ENCODE data around the gene TBX6. TPM values are rescaled to one million over a fixed set of nuclear protein-coding genes. Genes with fewer than 3 reads are reported as not detected.
A peak's percentile ranks its signal among the peaks of the same experiment; 100 is the strongest.

The TBX6 gene
- total RNA-seq, 2 donors from 2014 or later, result 3.0 to 6.3 TPM

- Histone ChIP-seq H3K4me3 (ENCODE audit: low read length) (no peak within 1 kb of the TSS), H3K36me3 (ENCODE audit: control insufficient read depth, insufficient read depth, low read length) (no peaks in the 10 kb centered on the region), H3K27ac (ENCODE audit: low read depth, low read length) (no peak within 1 kb of the TSS), H3K9me3 (ENCODE audit: control insufficient read depth, low read length) (no peaks in the 10 kb centered on the region), H3K4me1 (ENCODE audit: control insufficient read depth, insufficient read depth, low read length) (no peaks in the 10 kb centered on the region), H3K27me3 (ENCODE audit: control insufficient read depth, insufficient read depth, low read length, poor library complexity, severe bottlenecking) (no peaks in the 10 kb centered on the region), H3K9ac (ENCODE audit: extremely low read depth, low read length, poor library complexity, severe bottlenecking) (no peak within 1 kb of the TSS)
- 89 to 92% methylated on average over 7 to 20 of the region's 20 CpGs for WGBS, 2 experiments (ENCODE audit: insufficient coverage in 1 of 2, insufficient read length in 1 of 2)
- H3K4me3 Mint-ChIP-seq, result no peak within 1 kb of the TSS
- no peak for TF ChIP-seq CTCF (conservative IDR thresholded peaks at IDR 0.05)
- no peak within 1 kb of the TSS for H3K27ac Mint-ChIP-seq
- peak; percentile 72 for DNase-seq
- H3K9me3 Mint-ChIP-seq, result no peaks in the 10 kb centered on the region
- H3K27me3 Mint-ChIP-seq (ENCODE audit: insufficient read depth), result no peaks in the 10 kb centered on the region
- no peaks in the 10 kb centered on the region for H3K4me1 Mint-ChIP-seq
- peaks cover 31% of the 10 kb centered on the region for H3K36me3 Mint-ChIP-seq (ENCODE audit: low read depth)
Measured at GRCh38 chr16:30113031-30113710, 21.4 kb upstream of the TBX6 start, which contains the start of gene GDPD3. Gene GDPD3 (minus strand): TSS chr16:30113537. CDS start chr16:30113478, 59 bp downstream.

GRCh38 chr16:30112197-30113030 is 20.7 kb upstream of the TBX6 start:
- H3K27me3 ChIP-seq (ENCODE audit: control insufficient read depth, insufficient read depth, low read length, poor library complexity, severe bottlenecking), result no peaks in the 10 kb centered on the region
- no peak overlapping the region for H3K4me3 Mint-ChIP-seq
- peaks cover 33% of the 10 kb centered on the region for H3K36me3 Mint-ChIP-seq (ENCODE audit: low read depth)
- 79 to 82% methylated on average over 12 to 28 of the region's 29 CpGs for WGBS, 2 experiments (ENCODE audit: insufficient coverage in 1 of 2, insufficient read length in 1 of 2)
- H3K9me3 ChIP-seq (ENCODE audit: control insufficient read depth, low read length), result no peaks in the 10 kb centered on the region
- H3K4me1 Mint-ChIP-seq, result no peaks in the 10 kb centered on the region
- no peaks in the 10 kb centered on the region for H3K36me3 ChIP-seq (ENCODE audit: control insufficient read depth, insufficient read depth, low read length)
- no peaks in the 10 kb centered on the region for H3K9me3 Mint-ChIP-seq
- peak; percentile 82 for TF ChIP-seq CTCF (conservative IDR thresholded peaks at IDR 0.05)
- no peaks in the 10 kb centered on the region for H3K4me1 ChIP-seq (ENCODE audit: control insufficient read depth, insufficient read depth, low read length)
- no peak overlapping the region for H3K4me3 ChIP-seq (ENCODE audit: low read length)
- H3K27ac ChIP-seq (ENCODE audit: low read depth, low read length), result no peak overlapping the region
- peak; percentile 94 for DNase-seq
- no peaks in the 10 kb centered on the region for H3K27me3 Mint-ChIP-seq (ENCODE audit: insufficient read depth)
- no peak overlapping the region for H3K9ac ChIP-seq (ENCODE audit: extremely low read depth, low read length, poor library complexity, severe bottlenecking)
- peak overlapping the region; percentile 38 for H3K27ac Mint-ChIP-seq

GRCh38 chr16:30110661-30111060 is 18.9 kb upstream of the TBX6 start:
- WGBS, 2 experiments (ENCODE audit: insufficient coverage in 1 of 2, insufficient read length in 1 of 2), result 72 to 86% methylated on average over 6 to 7 of the region's 7 CpGs
- Mint-ChIP-seq H3K4me1 (no peaks in the 10 kb centered on the region), H3K4me3 (no peak overlapping the region), H3K27me3 (ENCODE audit: insufficient read depth) (no peaks in the 10 kb centered on the region), H3K36me3 (ENCODE audit: low read depth) (peaks cover 35% of the 10 kb centered on the region), H3K9me3 (no peaks in the 10 kb centered on the region), H3K27ac (peak overlapping the region; percentile 60)
- no peaks in the 10 kb centered on the region for H3K9me3 ChIP-seq (ENCODE audit: control insufficient read depth, low read length)
- no peak overlapping the region for H3K27ac ChIP-seq (ENCODE audit: low read depth, low read length)
- no peak overlapping the region for H3K4me3 ChIP-seq (ENCODE audit: low read length)
- H3K36me3 ChIP-seq (ENCODE audit: control insufficient read depth, insufficient read depth, low read length), result no peaks in the 10 kb centered on the region
- peak; percentile 59 for DNase-seq
- H3K27me3 ChIP-seq (ENCODE audit: control insufficient read depth, insufficient read depth, low read length, poor library complexity, severe bottlenecking), result no peaks in the 10 kb centered on the region
- H3K4me1 ChIP-seq (ENCODE audit: control insufficient read depth, insufficient read depth, low read length), result no peaks in the 10 kb centered on the region
- no peak overlapping the region for H3K9ac ChIP-seq (ENCODE audit: extremely low read depth, low read length, poor library complexity, severe bottlenecking)
- TF ChIP-seq CTCF (conservative IDR thresholded peaks at IDR 0.05), result no peak

All from endodermal cell (in vitro differentiated cells).